Measurements from ENCODE around the gene SEZ6. TPM values are rescaled to one million over a fixed set of nuclear protein-coding genes. Genes with fewer than 3 reads are reported as not detected.

SEZ6 gene
- total and polyA plus RNA-seq, 8 donors: under 0.01 to 21.4 (median 0.37) TPM; not detected in 2

- no peak overlapping the region for H3K4me3 ChIP-seq
- intact Hi-C loops (cut with DNase I; ENCODE audit: low total_unique reads): loop anchor here (5.0 kb wide), 1 partner anchor 143 kb away; no protein-coding TSS in a partner anchor
- WGBS, 5 donors: 51 to 77% (median 60%) methylated on average over 2 of the region's 2 CpGs
- DNase-seq: no peak
- no peak overlapping the region for H3K27ac ChIP-seq
- peaks cover 0 to 11% (median 0%) of the 10 kb centered on the region in 3 donors for H3K27me3 ChIP-seq
- H3K4me1 ChIP-seq: peaks cover 0 to 32% (median 0%) of the 10 kb centered on the region in 4 donors
- no peaks in the 10 kb centered on the region for H3K9me3 ChIP-seq
- no peaks in the 10 kb centered on the region for H3K36me3 ChIP-seq
- TF ChIP-seq POLR2AphosphoS5 (IDR thresholded peaks at IDR 0.05): no peak
- TF ChIP-seq CTCF (IDR thresholded peaks at IDR 0.05): no peak
- TF ChIP-seq POLR2A (IDR thresholded peaks at IDR 0.05): no peak
- TF ChIP-seq EP300 (IDR thresholded peaks at IDR 0.05): no peak
Measured at GRCh38 chr17:28968914-28969295, 36.9 kb downstream of the SEZ6 start.

- Histone ChIP-seq H3K27me3 (peaks cover 0 to 15% (median 0%) of the 10 kb centered on the region in 3 donors), H3K4me1 (peaks cover 0 to 32% (median 0%) of the 10 kb centered on the region in 4 donors), H3K9me3 (no peaks in the 10 kb centered on the region), H3K27ac (no peak overlapping the region), H3K36me3 (no peaks in the 10 kb centered on the region), H3K4me3 (no peak overlapping the region)
- intact Hi-C loops (cut with DNase I; ENCODE audit: low total_unique reads): loop anchor here (5.0 kb wide), 1 partner anchor 144 kb away; no protein-coding TSS in a partner anchor
- TF ChIP-seq POLR2A (IDR thresholded peaks at IDR 0.05) (no peak), CTCF (IDR thresholded peaks at IDR 0.05) (no peak), POLR2AphosphoS5 (IDR thresholded peaks at IDR 0.05) (no peak), EP300 (IDR thresholded peaks at IDR 0.05) (no peak)
- 42 to 62% (median 44%) methylated on average over 10 of the region's 10 CpGs for WGBS, 5 donors
- DNase-seq: peak in 1 of 2 donors; percentile 70
Measured at GRCh38 chr17:28968231-28968913, 37.5 kb downstream of the SEZ6 start.

- TF ChIP-seq CTCF (IDR thresholded peaks at IDR 0.05) (no peak), EP300 (IDR thresholded peaks at IDR 0.05) (no peak), POLR2AphosphoS5 (IDR thresholded peaks at IDR 0.05) (no peak), POLR2A (IDR thresholded peaks at IDR 0.05) (no peak)
- H3K27ac ChIP-seq: peak overlapping the region in 1 of 5 donors; percentile 2
- H3K36me3 ChIP-seq: no peaks in the 10 kb centered on the region
- H3K4me1 ChIP-seq: peaks cover 0 to 32% (median 0%) of the 10 kb centered on the region in 4 donors
- WGBS, 5 donors: 55 to 66% (median 58%) methylated on average over 5 to 7 of the region's 7 CpGs
- peaks cover 0 to 15% (median 0%) of the 10 kb centered on the region in 3 donors for H3K27me3 ChIP-seq
- intact Hi-C loops (cut with DNase I; ENCODE audit: low total_unique reads): loop anchor here (5.0 kb wide), 1 partner anchor 145 kb away; no protein-coding TSS in a partner anchor
- H3K4me3 ChIP-seq: no peak overlapping the region
- no peaks in the 10 kb centered on the region for H3K9me3 ChIP-seq
- DNase-seq: peak in 1 of 2 donors; percentile 51
Measured at GRCh38 chr17:28967221-28968135, 38.4 kb downstream of the SEZ6 start.

- intact Hi-C loops (cut with DNase I; ENCODE audit: low total_unique reads): no loop called here
- no peak for DNase-seq
- 50 to 66% (median 56%) methylated on average over 8 of the region's 8 CpGs for WGBS, 5 donors
Measured at GRCh38 chr17:28963841-28964240, 42.0 kb downstream of the SEZ6 start.

More at GRCh38 chr17:28963841-28964240, 42.0 kb downstream of the SEZ6 start:
- Histone ChIP-seq H3K4me3 (no peak overlapping the region), H3K4me1 (peaks cover 0 to 16% (median 0%) of the 10 kb centered on the region in 4 donors), H3K27me3 (peaks cover 0 to 26% (median 0%) of the 10 kb centered on the region in 3 donors), H3K36me3 (no peaks in the 10 kb centered on the region), H3K27ac (no peak overlapping the region), H3K9me3 (no peaks in the 10 kb centered on the region)
- TF ChIP-seq POLR2A (IDR thresholded peaks at IDR 0.05) (no peak), CTCF (IDR thresholded peaks at IDR 0.05) (no peak), POLR2AphosphoS5 (IDR thresholded peaks at IDR 0.05) (no peak), EP300 (IDR thresholded peaks at IDR 0.05) (no peak)

All from stomach (tissue), 9 donors.